ENCODE results near the gene DPH3.

- TF ChIP-seq ZNF121 (CRISPR knock-in tag; IDR thresholded peaks at IDR 0.05): no peak
- no peak for TF ChIP-seq STAT6 (CRISPR knock-in tag; conservative IDR thresholded peaks at IDR 0.05; ENCODE audit: low read depth)
- TF ChIP-seq ZNF232 (CRISPR knock-in tag; IDR thresholded peaks at IDR 0.05): no peak
- TF ChIP-seq MAX (CRISPR knock-in tag; IDR thresholded peaks at IDR 0.05): no peak
- no peak for TF ChIP-seq USF1 (CRISPR knock-in tag; IDR thresholded peaks at IDR 0.05)
- TF ChIP-seq CTCF (IDR thresholded peaks at IDR 0.05): no peak
- TF ChIP-seq FOXJ3 (CRISPR knock-in tag; IDR thresholded peaks at IDR 0.05; ENCODE audit: borderline replicate concordance): no peak
- no peak for TF ChIP-seq ZNF219 (CRISPR knock-in tag; IDR thresholded peaks at IDR 0.05; ENCODE audit: borderline replicate concordance)
Measured at GRCh38 chr3:16252243-16252978, 12.3 kb downstream of the DPH3 start.
